ENCODE results near the gene ARID5B. TPM values are rescaled to one million over a fixed set of nuclear protein-coding genes. Genes with fewer than 3 reads are reported as not detected.

Gene ARID5B
- polyA plus RNA-seq, 1 of the 3 experiments (the other 2 are of a cell fraction), result 10.9 TPM

DNA sequence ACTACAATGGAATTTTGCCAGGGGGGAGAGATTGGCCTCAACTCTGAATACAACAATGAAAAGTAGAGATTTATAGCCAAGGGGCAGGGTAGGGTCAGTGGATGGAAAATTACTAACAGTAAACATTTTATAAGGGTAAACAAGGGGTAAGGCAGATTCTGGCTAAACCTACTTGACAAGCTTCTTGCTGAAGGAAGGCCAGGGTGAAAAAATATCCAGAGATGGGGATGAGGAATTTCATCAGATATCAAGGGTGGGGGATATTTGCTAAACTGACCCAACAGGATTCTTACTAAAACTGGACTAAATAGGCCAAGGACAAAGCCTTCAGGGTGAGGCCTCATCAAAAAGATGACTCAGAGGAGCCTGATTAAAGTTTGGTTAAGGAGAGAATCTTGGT lies 210.8 kb downstream of the ARID5B start:
- H3K4me2 ChIP-seq, result no peak overlapping the region

DNA sequence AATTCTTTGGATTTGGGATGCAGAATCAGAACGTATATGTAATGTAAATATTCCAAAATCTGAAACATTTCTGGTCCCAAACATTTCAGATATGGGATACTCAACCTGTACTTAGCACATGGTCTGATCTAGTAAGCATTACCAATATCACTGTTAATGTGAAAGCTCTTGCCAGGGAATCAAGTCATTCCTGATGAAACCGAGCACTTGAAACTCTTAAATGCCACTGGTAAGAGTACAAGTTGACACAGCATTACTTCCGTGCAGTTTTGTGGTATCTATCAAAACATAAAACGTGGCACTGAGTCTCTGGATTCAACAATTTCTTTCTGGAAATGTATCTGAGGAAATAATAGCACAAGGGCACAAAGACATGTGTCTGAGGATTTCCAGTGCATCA lies 211.5 kb downstream of the ARID5B start:
- TF ChIP-seq EP300 (IDR thresholded peaks at IDR 0.05; ENCODE audit: borderline replicate concordance in 1 of 2, low read depth in 1 of 2, low read length in 1 of 2) (no peak), CHD2 (IDR thresholded peaks at IDR 0.05; ENCODE audit: low read length, partially characterized antibody) (no peak), NFIC (IDR thresholded peaks at IDR 0.05; ENCODE audit: borderline replicate concordance) (no peak), POLR2AphosphoS5 (IDR thresholded peaks at IDR 0.05; ENCODE audit: low read depth, low read length) (no peak), TCF12 (IDR thresholded peaks at IDR 0.05) (no peak), RAD21 (IDR thresholded peaks at IDR 0.05; ENCODE audit: low read length) (no peak), RXRA (IDR thresholded peaks at IDR 0.05; ENCODE audit: borderline replicate concordance, low read depth) (no peak), TAF1 (IDR thresholded peaks at IDR 0.05; ENCODE audit: borderline replicate concordance, low read depth, low read length) (no peak), FOXM1 (IDR thresholded peaks at IDR 0.05; ENCODE audit: low read depth) (no peak)
- TF ChIP-seq, protein P1, sequence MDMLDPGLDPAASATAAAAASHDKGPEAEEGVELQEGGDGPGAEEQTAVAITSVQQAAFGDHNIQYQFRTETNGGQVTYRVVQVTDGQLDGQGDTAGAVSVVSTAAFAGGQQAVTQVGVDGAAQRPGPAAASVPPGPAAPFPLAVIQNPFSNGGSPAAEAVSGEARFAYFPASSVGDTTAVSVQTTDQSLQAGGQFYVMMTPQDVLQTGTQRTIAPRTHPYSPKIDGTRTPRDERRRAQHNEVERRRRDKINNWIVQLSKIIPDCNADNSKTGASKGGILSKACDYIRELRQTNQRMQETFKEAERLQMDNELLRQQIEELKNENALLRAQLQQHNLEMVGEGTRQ (IDR thresholded peaks at IDR 0.05; ENCODE audit: borderline replicate concordance, low read depth, low read length), result no peak
- TF ChIP-seq, protein P2, sequence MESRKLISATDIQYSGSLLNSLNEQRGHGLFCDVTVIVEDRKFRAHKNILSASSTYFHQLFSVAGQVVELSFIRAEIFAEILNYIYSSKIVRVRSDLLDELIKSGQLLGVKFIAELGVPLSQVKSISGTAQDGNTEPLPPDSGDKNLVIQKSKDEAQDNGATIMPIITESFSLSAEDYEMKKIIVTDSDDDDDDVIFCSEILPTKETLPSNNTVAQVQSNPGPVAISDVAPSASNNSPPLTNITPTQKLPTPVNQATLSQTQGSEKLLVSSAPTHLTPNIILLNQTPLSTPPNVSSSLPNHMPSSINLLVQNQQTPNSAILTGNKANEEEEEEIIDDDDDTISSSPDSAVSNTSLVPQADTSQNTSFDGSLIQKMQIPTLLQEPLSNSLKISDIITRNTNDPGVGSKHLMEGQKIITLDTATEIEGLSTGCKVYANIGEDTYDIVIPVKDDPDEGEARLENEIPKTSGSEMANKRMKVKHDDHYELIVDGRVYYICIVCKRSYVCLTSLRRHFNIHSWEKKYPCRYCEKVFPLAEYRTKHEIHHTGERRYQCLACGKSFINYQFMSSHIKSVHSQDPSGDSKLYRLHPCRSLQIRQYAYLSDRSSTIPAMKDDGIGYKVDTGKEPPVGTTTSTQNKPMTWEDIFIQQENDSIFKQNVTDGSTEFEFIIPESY (IDR thresholded peaks at IDR 0.05; ENCODE audit: borderline replicate concordance, low read depth), result no peak
- TF ChIP-seq, protein P3, sequence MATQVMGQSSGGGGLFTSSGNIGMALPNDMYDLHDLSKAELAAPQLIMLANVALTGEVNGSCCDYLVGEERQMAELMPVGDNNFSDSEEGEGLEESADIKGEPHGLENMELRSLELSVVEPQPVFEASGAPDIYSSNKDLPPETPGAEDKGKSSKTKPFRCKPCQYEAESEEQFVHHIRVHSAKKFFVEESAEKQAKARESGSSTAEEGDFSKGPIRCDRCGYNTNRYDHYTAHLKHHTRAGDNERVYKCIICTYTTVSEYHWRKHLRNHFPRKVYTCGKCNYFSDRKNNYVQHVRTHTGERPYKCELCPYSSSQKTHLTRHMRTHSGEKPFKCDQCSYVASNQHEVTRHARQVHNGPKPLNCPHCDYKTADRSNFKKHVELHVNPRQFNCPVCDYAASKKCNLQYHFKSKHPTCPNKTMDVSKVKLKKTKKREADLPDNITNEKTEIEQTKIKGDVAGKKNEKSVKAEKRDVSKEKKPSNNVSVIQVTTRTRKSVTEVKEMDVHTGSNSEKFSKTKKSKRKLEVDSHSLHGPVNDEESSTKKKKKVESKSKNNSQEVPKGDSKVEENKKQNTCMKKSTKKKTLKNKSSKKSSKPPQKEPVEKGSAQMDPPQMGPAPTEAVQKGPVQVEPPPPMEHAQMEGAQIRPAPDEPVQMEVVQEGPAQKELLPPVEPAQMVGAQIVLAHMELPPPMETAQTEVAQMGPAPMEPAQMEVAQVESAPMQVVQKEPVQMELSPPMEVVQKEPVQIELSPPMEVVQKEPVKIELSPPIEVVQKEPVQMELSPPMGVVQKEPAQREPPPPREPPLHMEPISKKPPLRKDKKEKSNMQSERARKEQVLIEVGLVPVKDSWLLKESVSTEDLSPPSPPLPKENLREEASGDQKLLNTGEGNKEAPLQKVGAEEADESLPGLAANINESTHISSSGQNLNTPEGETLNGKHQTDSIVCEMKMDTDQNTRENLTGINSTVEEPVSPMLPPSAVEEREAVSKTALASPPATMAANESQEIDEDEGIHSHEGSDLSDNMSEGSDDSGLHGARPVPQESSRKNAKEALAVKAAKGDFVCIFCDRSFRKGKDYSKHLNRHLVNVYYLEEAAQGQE (IDR thresholded peaks at IDR 0.05; ENCODE audit: low read depth, low read length), result no peak
- no peak overlapping the region for H3K27ac ChIP-seq (ENCODE audit: low read depth in 2 of 2, low read length in 1 of 2)
- no peak for DNase-seq
- H2AFZ ChIP-seq (ENCODE audit: low read depth), result no peak overlapping the region
- no peaks in the 10 kb centered on the region for H3K9me3 ChIP-seq
- WGBS (ENCODE audit: low lambda C conversion rate), result 91% methylated on average over 4 of the region's 4 CpGs
- no peaks in the 10 kb centered on the region for H3F3A ChIP-seq (replicated peaks; ENCODE audit: insufficient read depth)
- no peak overlapping the region for H3K9ac ChIP-seq
- H3K79me2 ChIP-seq (ENCODE audit: insufficient read depth), result no peaks in the 10 kb centered on the region
- ChIA-PET CTCF (no interaction called here), POLR2A (no interaction called here)
- no peak overlapping the region for H3K4me2 ChIP-seq
- H3K27me3 ChIP-seq (ENCODE audit: insufficient read depth), result no peaks in the 10 kb centered on the region
- H3K9me2 ChIP-seq, result no peaks in the 10 kb centered on the region
- H3K4me1 ChIP-seq (ENCODE audit: control insufficient read depth in 1 of 2, insufficient read depth in 2 of 2, low read depth in 1 of 2, low read length in 1 of 2), result peaks cover 0 to 8% of the 10 kb centered on the region in 2 experiments; a peak in 1 of 4 replicates
- H4K20me1 ChIP-seq (ENCODE audit: insufficient read depth), result no peaks in the 10 kb centered on the region
- H3K36me3 ChIP-seq (replicated peaks in 1 of 2; ENCODE audit: control insufficient read depth in 1 of 2, insufficient read depth in 2 of 2, low read length in 1 of 2), result no peaks in the 10 kb centered on the region
- H3K4me3 ChIP-seq (ENCODE audit: low read depth in 2 of 2, low read length in 1 of 2), result no peak overlapping the region

More for the DNA sequence above, 210.8 kb downstream of the ARID5B start:
- Histone ChIP-seq H4K20me1 (ENCODE audit: insufficient read depth) (no peaks in the 10 kb centered on the region), H3K36me3 (replicated peaks in 1 of 2; ENCODE audit: control insufficient read depth in 1 of 2, insufficient read depth in 2 of 2, low read length in 1 of 2) (no peaks in the 10 kb centered on the region), H3K9me3 (no peaks in the 10 kb centered on the region), H3K27me3 (ENCODE audit: insufficient read depth) (no peaks in the 10 kb centered on the region), H3K79me2 (ENCODE audit: insufficient read depth) (no peaks in the 10 kb centered on the region), H3K9ac (no peak overlapping the region), H3K4me1 (ENCODE audit: control insufficient read depth in 1 of 2, insufficient read depth in 2 of 2, low read depth in 1 of 2, low read length in 1 of 2) (peaks cover 0 to 8% of the 10 kb centered on the region in 2 experiments; a peak in 1 of 4 replicates), H3K4me3 (ENCODE audit: low read depth in 2 of 2, low read length in 1 of 2) (no peak overlapping the region), H3K27ac (ENCODE audit: low read depth in 2 of 2, low read length in 1 of 2) (no peak overlapping the region), H2AFZ (ENCODE audit: low read depth) (no peak overlapping the region), H3F3A (replicated peaks; ENCODE audit: insufficient read depth) (no peaks in the 10 kb centered on the region), H3K9me2 (no peaks in the 10 kb centered on the region)
- CTCF ChIA-PET, result no interaction called here
- DNase-seq, result no peak
- TF ChIP-seq YY1 (IDR thresholded peaks at IDR 0.05; ENCODE audit: low read depth) (no peak), NFIC (IDR thresholded peaks at IDR 0.05; ENCODE audit: borderline replicate concordance) (no peak), JUND (IDR thresholded peaks at IDR 0.05) (no peak), GATA2 (CRISPR knock-in tag; IDR thresholded peaks at IDR 0.05) (no peak), TEAD4 (IDR thresholded peaks at IDR 0.05; ENCODE audit: borderline replicate concordance, insufficient read depth) (no peak), TCF12 (IDR thresholded peaks at IDR 0.05) (no peak), RAD21 (IDR thresholded peaks at IDR 0.05; ENCODE audit: low read length) (no peak), EZH2phosphoT487 (IDR thresholded peaks at IDR 0.05; ENCODE audit: borderline replicate concordance, low read depth) (no peak), FOXJ3 (CRISPR knock-in tag; IDR thresholded peaks at IDR 0.05) (no peak), SIN3A (IDR thresholded peaks at IDR 0.05; ENCODE audit: borderline replicate concordance, low read depth, low read length) (no peak), RXRA (IDR thresholded peaks at IDR 0.05; ENCODE audit: borderline replicate concordance, low read depth) (no peak), GABPA (IDR thresholded peaks at IDR 0.05; ENCODE audit: low read depth) (no peak), RFX5 (IDR thresholded peaks at IDR 0.05; ENCODE audit: low read length) (no peak), MEF2A (IDR thresholded peaks at IDR 0.05; ENCODE audit: borderline replicate concordance, low read depth) (no peak)
- TF ChIP-seq, protein P2 (IDR thresholded peaks at IDR 0.05; ENCODE audit: borderline replicate concordance, low read depth), result no peak
- TF ChIP-seq, protein P4, sequence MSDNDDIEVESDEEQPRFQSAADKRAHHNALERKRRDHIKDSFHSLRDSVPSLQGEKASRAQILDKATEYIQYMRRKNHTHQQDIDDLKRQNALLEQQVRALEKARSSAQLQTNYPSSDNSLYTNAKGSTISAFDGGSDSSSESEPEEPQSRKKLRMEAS (IDR thresholded peaks at IDR 0.05; ENCODE audit: low read depth), result no peak
- POLR2A ChIA-PET, result no interaction called here
